BJ (cell line): ENCODE measurements around the gene IFITM10. TPM values are rescaled to one million over a fixed set of nuclear protein-coding genes. Genes with fewer than 3 reads are reported as not detected.

ENCODE experiments used
- CTCF ChIA-PET: fragments of 350-600 bp; formaldehyde crosslinking; extraction: SDS; loops from one replicate; lab custom pipeline; 2021; ENCODE audit warnings: antibody characterized with exemption, inconsistent platforms; lab: Yijun Ruan, JAX
- POLR2A ChIA-PET: fragments of 300-600 bp; sonication (Branson Sonifier 250); formaldehyde crosslinking; extraction: SDS; loops from one replicate; lab custom pipeline; 2021; ENCODE audit warnings: antibody characterized with exemption; lab: Charles Lee
- DNase-seq: peaks from one replicate; pipeline ENCODE4 v3.0.0-alpha.2; 2011; ENCODE audit warnings: low read depth
- H3K27me3 ChIP-seq: 2 replicates; pipeline ENCODE4 v1.6.0; 2011; ENCODE audit warnings: low read length; ENCODE audit not compliant: control insufficient read depth, insufficient read depth
- H3K36me3 ChIP-seq: 2 replicates; pipeline ENCODE4 v1.5.1; 2011; ENCODE audit warnings: low read length; ENCODE audit not compliant: control insufficient read depth, insufficient read depth
- H3K4me3 ChIP-seq: 2 replicates; pipeline ENCODE4 v1.5.1; 2011; ENCODE audit warnings: low read depth, mild to moderate bottlenecking, control low read depth, low read length
- CTCF ChIP-seq: IDR thresholded peaks from 2 replicates; pipeline ENCODE4 v1.5.1; 2011; ENCODE audit warnings: low read depth, mild to moderate bottlenecking, control low read depth, inconsistent platforms, low read length, moderate library complexity; ENCODE audit not compliant: insufficient read depth
- polyA plus RNA-seq: library from polyadenylated mRNA; depleted of rRNA; stranded (reverse); fragments of >200 nt; gene quantifications from 2 replicates; pipeline ENCODE4 v1.2.3, GENCODE V29; 2011

The IFITM10 gene
- polyA plus RNA-seq, 1 experiment, result 0.22 TPM

- DNase-seq, result no peak
- no peaks in the 10 kb centered on the region for H3K36me3 ChIP-seq
- POLR2A ChIA-PET, result no interaction called here
- TF ChIP-seq CTCF, result no peak
- CTCF ChIA-PET, result interaction anchor here (1.1 to 1.3 kb wide), 2 partner anchors 61 to 84 kb away, joined by 3 read pairs; partner anchors contain the start of gene TNNI2
- H3K4me3 ChIP-seq, result no peak overlapping the region
- peaks cover 4% of the 10 kb centered on the region; the same call in 1 of the 2 replicates for H3K27me3 ChIP-seq
Observed at GRCh38 chr11:1777737-1778136, 27.3 kb upstream of the IFITM10 start.

GRCh38 chr11:1776944-1777715, 26.7 kb upstream of the IFITM10 start:
- Histone ChIP-seq H3K36me3 (no peaks in the 10 kb centered on the region), H3K4me3 (no peak overlapping the region), H3K27me3 (peaks cover 4% of the 10 kb centered on the region; the same call in 1 of the 2 replicates)
- DNase-seq, result no peak
- CTCF ChIA-PET, result interaction anchor here (1.1 to 1.3 kb wide), 2 partner anchors 62 to 83 kb away, joined by 3 read pairs; partner anchors contain the start of gene TNNI2
- POLR2A ChIA-PET, result no interaction called here
- TF ChIP-seq CTCF, result no peak

GRCh38 chr11:1776331-1776851, 26.0 kb upstream of the IFITM10 start:
- no peak for DNase-seq
- CTCF ChIA-PET, result interaction anchor here (1.1 kb wide), 1 partner anchor 82 kb away, joined by 3 read pairs; no protein-coding TSS in a partner anchor
- H3K36me3 ChIP-seq, result no peaks in the 10 kb centered on the region
- H3K4me3 ChIP-seq, result no peak overlapping the region
- no peak for TF ChIP-seq CTCF
- H3K27me3 ChIP-seq, result peaks cover 4% of the 10 kb centered on the region; the same call in 1 of the 2 replicates
- POLR2A ChIA-PET, result no interaction called here

GRCh38 chr11:1774886-1775285, 24.5 kb upstream of the IFITM10 start:
- H3K36me3 ChIP-seq, result no peaks in the 10 kb centered on the region

More at GRCh38 chr11:1774886-1775285, 24.5 kb upstream of the IFITM10 start:
- Histone ChIP-seq H3K27me3 (peaks cover 4% of the 10 kb centered on the region; the same call in 1 of the 2 replicates), H3K4me3 (no peak overlapping the region)
- ChIA-PET CTCF (no interaction called here), POLR2A (no interaction called here)
- no peak for DNase-seq
- no peak for TF ChIP-seq CTCF
